Mesodermal cell (in vitro differentiated cells): ENCODE data around the gene KCNK3.
A peak's percentile ranks its signal among the peaks of the same experiment; 100 is the strongest.

Source experiments
- H3K27ac ChIP-seq: 2 replicates; pipeline ENCODE4 v1.7.0; 2013; ENCODE audit warnings: mild to moderate bottlenecking, low read depth, low read length, moderate library complexity; ENCODE audit not compliant: severe bottlenecking
- H3K36me3 ChIP-seq: 2 replicates; pipeline ENCODE4 v1.7.1; 2013; ENCODE audit warnings: mild to moderate bottlenecking, low read length, moderate library complexity; ENCODE audit not compliant: control insufficient read depth, insufficient read depth
- H3K4me1 ChIP-seq: one replicate; pipeline ENCODE4 v1.7.1; 2013; ENCODE audit warnings: mild to moderate bottlenecking, low read length; ENCODE audit not compliant: insufficient read depth, control insufficient read depth, poor library complexity, severe bottlenecking
- H3K4me3 ChIP-seq: 2 replicates; pipeline ENCODE4 v1.7.0; 2013; ENCODE audit warnings: low read length, control low read depth, mild to moderate bottlenecking; ENCODE audit not compliant: insufficient read depth, poor library complexity, severe bottlenecking; ENCODE audit errors: extremely low read depth
- H3K9me3 ChIP-seq: 2 replicates; pipeline ENCODE4 v1.7.1; 2013; ENCODE audit warnings: mild to moderate bottlenecking, low read length, moderate library complexity; ENCODE audit not compliant: control insufficient read depth
- WGBS, 2 experiments: methylation state at CpG; one replicate each; pipeline ENCODE4 v1.1.5; 2013; ENCODE audit warnings: missing lambda C conversion rate in 2 of 2; ENCODE audit not compliant: insufficient coverage in 2 of 2; 5-methylcytosine and 5-hydroxymethylcytosine counted together

The KCNK3 gene

DNA sequence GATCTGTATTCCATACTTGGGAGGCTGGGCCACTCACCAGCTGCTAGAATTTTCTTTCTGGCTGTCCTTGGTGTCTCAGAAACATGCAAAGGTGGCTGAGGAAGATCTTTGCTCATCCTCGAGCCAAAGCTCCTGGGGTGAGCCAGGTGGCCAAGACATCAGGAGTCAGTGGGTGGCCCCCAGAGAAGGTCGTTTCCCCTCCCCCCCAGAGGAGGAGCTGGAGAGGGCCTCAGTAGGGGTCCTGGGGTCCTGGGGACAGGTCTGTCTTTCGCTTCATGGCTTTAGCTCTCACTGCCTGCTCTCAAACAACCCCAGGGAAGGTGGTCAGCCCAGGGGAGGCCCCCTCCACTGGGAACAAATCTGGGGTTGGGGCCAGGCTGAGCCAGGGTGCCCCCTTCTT, 13.6 kb downstream of the KCNK3 start:
- WGBS, 2 experiments = 33 to 53% methylated on average over 2 of the region's 3 CpGs
- H3K27ac ChIP-seq = no peak overlapping the region
- no peaks in the 10 kb centered on the region for H3K9me3 ChIP-seq
- peaks cover 28% of the 10 kb centered on the region for H3K4me1 ChIP-seq
- no peaks in the 10 kb centered on the region for H3K36me3 ChIP-seq
- H3K4me3 ChIP-seq = no peak overlapping the region

DNA sequence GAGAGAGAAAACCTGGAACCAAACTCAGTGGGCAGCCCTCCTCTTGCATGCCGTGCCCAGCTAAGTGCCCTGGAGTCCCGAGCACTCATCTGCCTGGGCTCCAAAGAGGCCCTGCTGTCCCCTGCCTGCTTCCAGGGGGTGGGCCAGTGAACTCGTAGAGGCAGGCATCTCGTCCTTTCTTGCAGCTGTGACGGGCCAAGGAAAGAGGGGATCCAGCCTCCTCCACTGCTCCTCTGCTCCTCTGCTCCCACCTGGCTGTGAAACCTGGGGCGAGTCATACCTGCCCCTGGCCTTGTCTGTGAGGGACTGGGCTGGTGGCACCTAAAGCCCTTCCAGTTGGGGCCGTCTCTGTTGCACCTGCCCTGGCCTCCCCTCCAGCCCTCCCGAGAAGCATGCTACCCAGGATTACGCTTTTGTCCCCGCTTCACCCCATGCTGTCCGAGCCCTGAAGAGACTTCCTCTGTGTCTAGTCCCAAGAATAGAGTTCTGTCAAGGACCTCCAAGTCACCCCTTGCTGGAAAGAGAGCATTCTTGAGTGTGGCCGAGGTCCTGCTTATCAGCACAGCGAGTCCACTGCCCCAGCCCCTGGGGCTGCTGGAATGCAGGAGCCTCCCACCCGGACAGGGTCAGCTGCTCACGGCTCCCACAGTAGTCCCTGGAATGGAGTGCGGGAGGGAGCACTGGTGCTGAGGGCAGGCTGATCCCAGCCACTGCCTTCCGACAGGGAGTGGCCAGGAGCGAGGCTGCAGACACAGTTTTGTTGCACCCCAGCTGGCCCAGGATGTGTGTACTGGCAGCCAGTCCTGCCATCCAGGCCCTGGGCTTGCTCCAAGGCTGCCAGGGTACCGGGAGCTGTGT, 14.3 kb downstream of the KCNK3 start:
- peaks cover 25% of the 10 kb centered on the region for H3K4me1 ChIP-seq

DNA sequence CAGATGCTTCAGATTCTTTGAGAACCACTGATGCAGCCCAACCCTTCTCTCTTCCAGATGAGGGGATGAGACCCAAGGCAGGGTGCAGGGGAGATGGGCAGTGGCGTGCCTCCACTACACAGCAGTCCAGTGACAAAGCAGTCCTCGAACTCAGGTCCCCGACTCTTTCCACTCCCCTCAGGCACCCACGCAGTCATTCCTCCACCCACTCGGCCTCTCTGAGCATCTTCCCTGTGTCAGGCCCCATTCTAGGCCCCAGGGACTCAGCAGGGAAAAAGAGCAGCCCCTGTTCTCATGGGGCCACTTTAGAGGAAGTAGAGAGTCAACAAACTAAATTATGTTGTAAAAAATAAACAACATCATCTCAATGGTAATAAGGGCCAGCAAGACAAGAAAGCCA, 15.2 kb downstream of the KCNK3 start:
- Histone ChIP-seq H3K4me1 (peaks cover 18% of the 10 kb centered on the region), H3K36me3 (no peaks in the 10 kb centered on the region), H3K27ac (no peak overlapping the region), H3K4me3 (no peak overlapping the region), H3K9me3 (no peaks in the 10 kb centered on the region)
- WGBS, 2 experiments = 100% methylated on average over 2 of the region's 5 CpGs; no CpG with 5 or more reads in 1 of the 2 experiments

More for the DNA sequence above, 14.3 kb downstream of the KCNK3 start:
- Histone ChIP-seq H3K4me3 (no peak overlapping the region), H3K9me3 (no peaks in the 10 kb centered on the region), H3K36me3 (no peaks in the 10 kb centered on the region), H3K27ac (no peak overlapping the region)
- 63 to 74% methylated on average over 16 to 19 of the region's 19 CpGs for WGBS, 2 experiments

DNA sequence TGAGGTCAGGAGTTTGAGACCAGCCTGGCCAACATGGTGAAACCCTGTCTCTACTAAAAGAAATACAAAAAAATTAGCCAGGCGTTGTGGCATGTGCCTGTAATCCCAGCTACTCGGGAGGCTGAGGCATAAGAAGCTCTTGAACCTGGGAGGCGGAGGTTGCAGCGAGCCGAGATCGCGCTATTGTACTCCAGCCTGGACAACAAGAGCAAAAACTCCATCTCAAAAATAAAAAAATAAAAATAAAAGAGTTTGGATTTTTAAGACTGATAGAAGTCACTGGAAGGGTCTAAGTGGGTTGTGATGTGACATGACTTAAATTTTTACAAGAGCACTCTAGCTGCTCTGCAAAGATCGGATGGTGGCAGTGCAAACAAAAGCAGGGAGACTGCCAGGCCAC, 15.9 kb downstream of the KCNK3 start:
- Histone ChIP-seq H3K4me1 (peaks cover 18% of the 10 kb centered on the region), H3K27ac (no peak overlapping the region), H3K4me3 (no peak overlapping the region), H3K36me3 (no peaks in the 10 kb centered on the region), H3K9me3 (no peaks in the 10 kb centered on the region)
- 84 to 100% methylated on average over 3 to 4 of the region's 8 CpGs for WGBS, 2 experiments

DNA sequence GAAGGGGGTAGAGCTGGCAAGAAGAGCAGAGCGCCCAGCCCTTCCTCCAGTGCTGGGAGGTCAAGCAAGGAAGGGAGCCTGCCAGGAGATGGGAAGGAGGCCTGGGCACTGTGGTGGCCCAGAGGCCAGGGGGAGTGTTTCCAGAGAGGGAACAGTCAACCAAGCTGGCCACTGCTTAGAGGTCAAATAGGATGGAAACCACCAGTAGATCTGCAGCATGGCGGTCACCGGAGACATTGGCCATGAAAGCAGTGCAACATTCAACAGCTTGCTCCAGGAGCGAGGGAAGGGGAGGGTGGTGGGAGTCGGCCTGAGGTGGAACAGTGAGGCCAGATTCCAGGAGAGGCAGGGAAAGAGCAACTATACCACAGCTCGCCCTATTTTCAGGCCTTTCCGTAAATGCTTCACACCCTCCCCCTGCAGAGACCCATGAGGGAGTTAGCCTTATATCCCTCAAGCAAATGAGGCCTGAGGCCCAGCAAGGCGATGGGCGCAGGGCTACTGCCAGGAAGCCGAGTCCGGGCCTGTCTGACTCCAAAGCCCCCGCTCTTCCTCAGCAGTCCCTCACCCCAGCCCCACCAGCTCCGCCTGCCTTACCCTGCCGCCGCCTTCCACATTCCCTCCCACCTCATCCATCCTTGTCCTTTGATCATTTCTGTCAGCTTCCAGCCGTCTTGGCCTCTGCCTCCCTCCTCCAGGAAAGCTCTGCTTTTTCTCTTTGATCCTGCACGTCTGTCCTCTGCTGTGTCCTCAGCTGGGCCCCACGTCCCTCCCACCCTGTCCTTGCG, 17.0 kb downstream of the KCNK3 start:
- Histone ChIP-seq H3K4me3 (no peak overlapping the region), H3K9me3 (no peaks in the 10 kb centered on the region), H3K4me1 (peaks cover 8% of the 10 kb centered on the region), H3K36me3 (no peaks in the 10 kb centered on the region), H3K27ac (peak overlapping the region; percentile 57)
- 63 to 64% methylated on average over 16 to 17 of the region's 19 CpGs for WGBS, 2 experiments

DNA sequence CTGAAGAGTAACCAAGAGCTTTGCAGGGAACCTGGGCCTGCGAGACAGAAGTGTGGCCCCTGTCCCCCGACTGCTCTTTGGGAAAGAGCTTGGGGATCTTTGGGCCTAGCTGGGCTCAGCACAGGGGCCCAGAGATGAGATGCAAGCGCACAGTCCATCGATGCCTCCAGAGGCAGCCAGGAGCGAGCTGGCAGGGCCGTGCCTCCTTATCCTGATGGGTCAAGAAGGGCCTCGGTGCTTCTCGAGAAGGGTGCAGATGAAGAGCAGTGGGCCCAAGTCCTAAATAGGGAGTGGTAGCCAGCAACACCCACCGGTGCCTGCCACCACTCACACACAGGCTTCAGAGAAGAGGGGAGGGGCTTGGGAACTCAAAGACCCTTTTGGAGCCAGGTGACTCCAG, 17.6 kb downstream of the KCNK3 start:
- Histone ChIP-seq H3K4me3 (no peak overlapping the region), H3K4me1 (peaks cover 7% of the 10 kb centered on the region), H3K36me3 (no peaks in the 10 kb centered on the region), H3K9me3 (no peaks in the 10 kb centered on the region), H3K27ac (peak overlapping the region; percentile 57)
- WGBS, 2 experiments = 82 to 90% methylated on average over 5 to 6 of the region's 9 CpGs

DNA sequence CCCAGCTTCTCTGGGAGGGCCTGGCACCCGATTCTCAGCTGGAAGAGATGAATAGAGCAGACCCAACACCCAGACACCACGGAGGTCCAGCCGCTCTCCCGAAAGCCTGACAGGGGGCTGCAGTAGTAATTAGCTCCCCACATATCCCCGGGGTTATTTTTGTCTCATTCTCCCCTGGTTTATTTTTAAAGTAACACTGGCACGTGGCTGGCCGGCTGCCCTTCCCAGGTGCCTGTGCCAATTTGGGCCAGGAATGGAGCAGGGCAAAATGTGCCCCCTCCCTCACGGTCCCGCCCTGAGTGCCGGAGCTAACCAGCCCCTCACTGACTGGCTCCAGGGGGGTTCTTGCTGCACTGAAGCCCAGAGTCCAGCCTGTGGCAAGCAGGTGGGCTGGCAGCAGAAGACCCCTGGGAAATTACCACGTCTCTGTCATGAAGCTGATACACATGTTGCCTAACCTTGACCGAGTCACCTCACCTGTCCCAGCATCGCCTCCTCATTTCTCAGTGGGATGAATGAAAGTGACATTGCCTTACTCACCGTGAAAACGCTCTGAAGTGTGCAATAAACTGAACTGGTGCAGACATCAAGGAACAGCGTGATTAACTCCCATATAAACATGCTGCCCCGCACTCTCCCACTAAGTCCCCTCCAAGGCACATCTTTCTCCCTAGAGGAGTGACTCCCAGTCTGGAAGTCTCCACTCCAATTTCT, 18.4 kb downstream of the KCNK3 start:
- no peaks in the 10 kb centered on the region for H3K36me3 ChIP-seq
- H3K4me1 ChIP-seq = peaks cover 7% of the 10 kb centered on the region
- H3K4me3 ChIP-seq = no peak overlapping the region
- no peak overlapping the region for H3K27ac ChIP-seq
- 91 to 92% methylated on average over 17 of the region's 17 CpGs for WGBS, 2 experiments
- no peaks in the 10 kb centered on the region for H3K9me3 ChIP-seq

DNA sequence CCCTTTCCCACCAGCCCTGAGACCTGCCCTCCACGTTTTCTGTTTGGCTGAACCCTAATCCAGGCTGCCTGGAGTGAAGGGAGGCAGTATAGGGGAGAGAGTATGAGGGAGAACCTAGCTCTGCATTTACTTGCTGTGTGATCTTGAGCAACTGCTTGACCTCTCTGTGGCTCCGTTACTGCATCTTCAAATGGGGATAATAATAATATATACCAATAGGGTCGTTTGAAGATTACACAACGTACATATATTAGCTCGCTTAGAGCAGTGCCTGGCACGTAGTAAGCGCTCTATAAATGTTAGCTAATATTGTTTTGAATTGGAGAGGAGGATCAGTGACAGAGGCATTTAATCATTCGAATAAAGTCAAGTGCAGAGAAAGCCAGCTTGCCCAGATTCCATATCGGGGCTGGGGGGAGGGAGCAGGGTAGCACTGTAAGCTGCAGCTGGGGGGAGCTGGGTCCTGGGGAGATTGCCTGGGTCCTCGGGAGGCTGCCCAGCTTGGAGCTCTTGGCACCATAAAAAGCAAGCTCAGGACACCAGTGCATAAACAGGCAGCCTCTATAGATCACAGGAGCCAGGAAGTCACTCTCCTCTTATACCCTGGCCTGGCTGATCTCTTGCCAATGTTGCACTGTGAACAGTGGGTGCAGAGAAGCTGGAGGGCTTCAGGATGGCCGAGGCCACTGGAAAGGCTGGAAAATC, 19.1 kb downstream of the KCNK3 start:
- H3K36me3 ChIP-seq = no peaks in the 10 kb centered on the region
- 76 to 86% methylated on average over 5 to 7 of the region's 11 CpGs for WGBS, 2 experiments
- no peaks in the 10 kb centered on the region for H3K9me3 ChIP-seq
- H3K27ac ChIP-seq = no peak overlapping the region
- peaks cover 3% of the 10 kb centered on the region for H3K4me1 ChIP-seq
- no peak overlapping the region for H3K4me3 ChIP-seq

DNA sequence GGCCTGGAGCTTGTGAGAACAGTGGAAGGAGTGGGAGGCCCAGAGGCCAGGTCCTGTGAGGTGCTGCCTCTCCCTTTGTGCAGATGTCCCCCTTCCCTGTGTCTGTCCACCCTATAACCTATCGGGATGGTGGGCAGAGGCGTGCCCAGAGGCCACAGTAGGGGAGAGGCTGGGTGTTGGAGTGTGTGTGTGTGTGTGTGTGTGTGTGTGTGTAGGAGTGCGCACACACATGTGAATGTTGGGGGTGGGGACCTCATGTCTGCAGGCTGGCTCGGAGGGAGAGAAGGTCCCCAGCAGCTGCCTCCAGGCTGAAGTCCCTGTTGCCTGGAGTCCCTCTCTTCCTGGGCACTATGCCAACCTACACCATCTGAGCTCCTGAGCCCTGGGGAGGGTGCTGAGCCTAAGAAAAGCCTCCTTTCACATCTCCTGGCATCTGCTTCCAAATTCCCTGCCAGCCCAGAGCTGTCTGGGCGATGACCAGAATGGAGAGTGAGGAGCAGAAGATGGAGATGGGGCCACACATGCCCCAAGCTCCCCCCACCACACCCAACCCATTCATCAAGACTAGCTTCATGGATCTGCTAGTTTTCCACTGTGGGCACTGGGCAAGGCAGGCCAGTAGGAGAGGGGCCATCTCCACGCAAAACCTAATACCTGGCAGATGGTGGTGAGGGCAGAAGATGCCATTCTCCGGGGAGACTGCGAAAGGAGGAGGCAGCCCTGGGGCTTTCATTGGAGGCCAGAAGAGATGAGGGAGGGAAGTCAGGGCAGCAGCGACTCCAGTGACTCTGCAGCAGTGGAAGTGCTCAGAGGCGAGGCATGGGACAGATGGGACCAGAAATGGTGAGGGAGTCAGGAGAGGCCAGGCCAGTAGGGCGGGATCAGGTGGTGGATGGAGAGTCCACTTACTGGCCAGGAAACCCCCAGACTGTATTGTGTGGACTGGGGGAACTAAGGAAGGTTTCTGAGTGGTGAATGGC, 20.3 kb downstream of the KCNK3 start:
- H3K36me3 ChIP-seq = no peaks in the 10 kb centered on the region
- no peak overlapping the region for H3K4me3 ChIP-seq
- H3K27ac ChIP-seq = no peak overlapping the region
- H3K4me1 ChIP-seq = no peaks in the 10 kb centered on the region
- H3K9me3 ChIP-seq = no peaks in the 10 kb centered on the region
- WGBS, 2 experiments = 98 to 99% methylated on average over 6 to 8 of the region's 11 CpGs
